ENCODE results near the gene SLC34A3. TPM values are rescaled to one million over a fixed set of nuclear protein-coding genes. Genes with fewer than 3 reads are reported as not detected.

Gene SLC34A3
- 0.23 TPM for total RNA-seq
- long read RNA-seq = 0 reads

- Histone ChIP-seq H3K36me3 (no peaks in the 10 kb centered on the region), H3K27me3 (peaks cover 57% of the 10 kb centered on the region), H3K4me1 (no peaks in the 10 kb centered on the region), H3K27ac (no peak within 1 kb of the TSS), H3K4me3 (no peak within 1 kb of the TSS), H3K9me3 (no peaks in the 10 kb centered on the region)
- ATAC-seq (no peak), DNase-seq (no peak)
- no peak for TF ChIP-seq CTCF (IDR thresholded peaks at IDR 0.05)
- intact Hi-C loops (cut with DNase I) = no loop called here
Observed at GRCh38 chr9:137230705-137231371, at the start of gene SLC34A3. TSS of gene SLC34A3 (plus strand) at chr9:137230901. CDS start at chr9:137231703, 802 bp downstream.

- Histone ChIP-seq H3K27ac (no peak overlapping the region), H3K27me3 (no peaks in the 10 kb centered on the region), H3K4me3 (no peak overlapping the region), H3K9me3 (no peaks in the 10 kb centered on the region), H3K4me1 (peaks cover 8% of the 10 kb centered on the region), H3K36me3 (peaks cover 70% of the 10 kb centered on the region)
- intact Hi-C loops (cut with DNase I) = no loop called here
- no peak for TF ChIP-seq CTCF (IDR thresholded peaks at IDR 0.05)
- no peak for ATAC-seq
- no peak for DNase-seq
Observed at GRCh38 chr9:137181680-137182079, 49.0 kb upstream of the SLC34A3 start.

GRCh38 chr9:137182836-137183235 is 47.9 kb upstream of the SLC34A3 start:
- DNase-seq = no peak
- Histone ChIP-seq H3K36me3 (peaks cover 73% of the 10 kb centered on the region), H3K27ac (no peak overlapping the region), H3K4me3 (no peak overlapping the region), H3K4me1 (peaks cover 19% of the 10 kb centered on the region), H3K9me3 (no peaks in the 10 kb centered on the region), H3K27me3 (no peaks in the 10 kb centered on the region)
- intact Hi-C loops (cut with DNase I) = no loop called here
- ATAC-seq = no peak
- TF ChIP-seq CTCF (IDR thresholded peaks at IDR 0.05) = no peak

- no peaks in the 10 kb centered on the region for H3K9me3 ChIP-seq
- ATAC-seq = no peak
- TF ChIP-seq CTCF (IDR thresholded peaks at IDR 0.05) = no peak
- no peaks in the 10 kb centered on the region for H3K27me3 ChIP-seq
- no peak for DNase-seq
- no peak overlapping the region for H3K4me3 ChIP-seq
- H3K36me3 ChIP-seq = peaks cover 63% of the 10 kb centered on the region
- peaks cover 20% of the 10 kb centered on the region for H3K4me1 ChIP-seq
- intact Hi-C loops (cut with DNase I) = no loop called here
- no peak overlapping the region for H3K27ac ChIP-seq
Observed at GRCh38 chr9:137183980-137184595, 46.6 kb upstream of the SLC34A3 start.

GRCh38 chr9:137184881-137185660 is 45.6 kb upstream of the SLC34A3 start:
- peaks cover 30% of the 10 kb centered on the region for H3K4me1 ChIP-seq
- ATAC-seq (no peak), DNase-seq (no peak)
- intact Hi-C loops (cut with DNase I) = no loop called here
- no peaks in the 10 kb centered on the region for H3K9me3 ChIP-seq
- no peak overlapping the region for H3K4me3 ChIP-seq
- H3K27ac ChIP-seq = no peak overlapping the region
- H3K36me3 ChIP-seq = peaks cover 58% of the 10 kb centered on the region
- no peaks in the 10 kb centered on the region for H3K27me3 ChIP-seq
- TF ChIP-seq CTCF (IDR thresholded peaks at IDR 0.05) = no peak

All from upper lobe of right lung (tissue), 1 donor.